NCI-H1694 (cell line): Measurements from ENCODE around the gene TENT4A.

Source experiments
- DNase-seq: peaks from one replicate; lab custom pipeline; 2025; lab: John Stamatoyannopoulos, UW

TENT4A gene

GRCh38 chr5:6804766-6805501 is 91.7 kb downstream of the TENT4A start:
- DNase-seq: no peak

GRCh38 chr5:6805841-6806240 is 92.6 kb downstream of the TENT4A start:
- DNase-seq: no peak
